GM12864 (cell line): Measurements from ENCODE around the gene TERC.

Experiments
- DNase-seq: peaks from one replicate; pipeline ENCODE4 v3.0.0-alpha.2; 2011; ENCODE audit warnings: low read depth
- H3K4me3 ChIP-seq: 2 replicates; pipeline ENCODE4 v1.5.1; 2011; ENCODE audit warnings: mild to moderate bottlenecking, low read depth, low read length, control low read depth
- TF ChIP-seq, protein P1 (sequence below): IDR thresholded peaks from 2 replicates; pipeline ENCODE4 v1.5.1; 2011; ENCODE audit warnings: low read depth, mild to moderate bottlenecking, moderate library complexity, low read length, control low read depth, inconsistent platforms; ENCODE audit errors: missing control alignments

Gene TERC

DNA sequence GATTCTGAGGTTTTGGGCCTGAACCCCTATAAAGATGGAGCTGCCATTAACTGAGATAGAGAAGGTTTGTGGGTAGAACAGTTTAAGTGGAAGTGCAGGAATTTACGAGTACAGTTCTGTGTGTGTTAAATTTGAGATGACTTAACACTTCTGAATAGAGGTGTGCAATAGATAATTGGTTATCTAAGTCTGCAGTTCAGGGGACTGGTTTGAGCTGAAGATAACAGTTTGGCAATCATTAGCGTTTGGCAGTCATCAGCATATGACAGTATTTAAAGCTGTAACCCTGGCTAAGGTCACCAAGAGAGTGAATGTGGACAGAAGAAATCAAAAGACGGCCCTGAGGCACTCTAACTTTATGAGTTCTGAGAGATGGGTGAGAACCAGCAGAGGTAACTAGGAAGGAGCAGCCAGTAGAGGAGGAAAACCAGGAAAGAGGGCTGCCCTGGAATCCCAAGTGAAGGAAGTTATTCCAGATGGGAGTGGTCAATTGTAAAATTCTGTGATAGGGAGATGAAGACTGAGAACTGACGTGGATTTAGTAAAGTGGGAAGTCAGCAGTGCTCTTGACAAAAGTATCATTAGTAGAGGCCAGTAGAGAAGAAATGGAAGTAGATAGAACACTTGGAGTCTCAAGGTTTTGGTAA is 16.5 kb upstream of the TERC start:
- TF ChIP-seq, protein P1, sequence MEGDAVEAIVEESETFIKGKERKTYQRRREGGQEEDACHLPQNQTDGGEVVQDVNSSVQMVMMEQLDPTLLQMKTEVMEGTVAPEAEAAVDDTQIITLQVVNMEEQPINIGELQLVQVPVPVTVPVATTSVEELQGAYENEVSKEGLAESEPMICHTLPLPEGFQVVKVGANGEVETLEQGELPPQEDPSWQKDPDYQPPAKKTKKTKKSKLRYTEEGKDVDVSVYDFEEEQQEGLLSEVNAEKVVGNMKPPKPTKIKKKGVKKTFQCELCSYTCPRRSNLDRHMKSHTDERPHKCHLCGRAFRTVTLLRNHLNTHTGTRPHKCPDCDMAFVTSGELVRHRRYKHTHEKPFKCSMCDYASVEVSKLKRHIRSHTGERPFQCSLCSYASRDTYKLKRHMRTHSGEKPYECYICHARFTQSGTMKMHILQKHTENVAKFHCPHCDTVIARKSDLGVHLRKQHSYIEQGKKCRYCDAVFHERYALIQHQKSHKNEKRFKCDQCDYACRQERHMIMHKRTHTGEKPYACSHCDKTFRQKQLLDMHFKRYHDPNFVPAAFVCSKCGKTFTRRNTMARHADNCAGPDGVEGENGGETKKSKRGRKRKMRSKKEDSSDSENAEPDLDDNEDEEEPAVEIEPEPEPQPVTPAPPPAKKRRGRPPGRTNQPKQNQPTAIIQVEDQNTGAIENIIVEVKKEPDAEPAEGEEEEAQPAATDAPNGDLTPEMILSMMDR: no peak
- DNase-seq: no peak
- no peak overlapping the region for H3K4me3 ChIP-seq

DNA sequence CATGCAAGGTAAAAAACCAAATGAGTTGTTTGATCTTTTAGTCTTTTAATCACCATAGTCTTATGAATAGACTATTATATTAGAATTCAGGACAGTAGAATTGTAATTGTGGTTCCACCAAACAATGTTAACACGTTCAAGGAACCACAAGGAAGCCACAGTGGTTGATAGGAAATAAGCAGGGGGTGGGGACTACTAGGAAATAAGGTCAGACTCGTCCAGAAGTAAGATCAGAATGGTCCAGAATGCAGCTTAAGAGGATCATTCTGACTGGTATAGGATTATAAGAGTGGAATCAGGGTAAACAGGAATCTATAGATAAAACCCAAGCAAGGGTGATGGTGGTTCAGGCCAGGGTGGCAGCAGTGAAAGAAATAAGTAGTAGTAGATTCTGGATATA is 15.9 kb upstream of the TERC start:
- H3K4me3 ChIP-seq: no peak overlapping the region
- TF ChIP-seq, protein P1: no peak
- DNase-seq: no peak

DNA sequence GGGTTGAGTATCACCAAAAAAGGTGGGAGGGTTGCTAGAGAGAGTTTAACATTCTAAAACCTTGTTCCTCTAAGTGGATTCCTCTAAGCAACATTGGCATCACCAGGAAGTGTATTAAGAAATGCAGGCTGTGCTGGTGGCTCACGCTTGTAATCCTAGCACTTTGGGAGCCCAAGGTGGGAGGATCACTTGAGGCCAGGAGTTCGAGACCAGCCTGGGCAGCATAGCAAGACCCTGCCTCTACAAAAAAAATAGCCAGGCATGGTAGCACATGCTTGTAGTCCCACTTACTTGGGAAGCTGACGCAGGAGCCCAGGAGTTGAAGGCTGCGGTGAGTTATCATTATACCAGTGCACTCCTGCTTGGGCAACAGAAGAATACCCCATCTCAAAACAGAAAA is 13.0 kb upstream of the TERC start:
- no peak overlapping the region for H3K4me3 ChIP-seq
- TF ChIP-seq, protein P1: no peak
- DNase-seq: no peak

DNA sequence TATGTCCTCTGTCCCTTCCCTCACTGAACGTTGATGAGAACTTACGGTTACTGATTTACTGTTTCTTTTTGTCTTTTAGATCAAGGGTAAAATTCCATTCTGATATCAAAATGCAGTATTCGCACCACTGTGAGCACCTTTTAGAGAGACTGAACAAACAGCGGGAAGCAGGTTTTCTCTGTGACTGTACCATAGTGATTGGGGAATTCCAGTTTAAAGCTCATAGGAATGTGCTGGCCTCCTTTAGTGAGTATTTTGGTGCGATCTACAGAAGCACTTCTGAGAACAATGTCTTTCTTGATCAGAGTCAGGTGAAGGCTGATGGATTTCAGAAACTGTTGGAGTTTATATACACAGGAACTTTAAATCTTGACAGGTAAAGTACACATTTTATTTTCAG is 9.3 kb upstream of the TERC start:
- TF ChIP-seq, protein P1: no peak
- peak overlapping the region; percentile 76 for H3K4me3 ChIP-seq
- DNase-seq: no peak

GRCh38 chr3:169772897-169773816 is 8.3 kb upstream of the TERC start, which contains the start of gene MYNN:
Gene MYNN (plus strand): TSS chr3:169773396. CDS start chr3:169774296, 900 bp downstream.
- DNase-seq: peak; percentile 77
- TF ChIP-seq, protein P1: peak; percentile 3
- peak within 1 kb of the TSS; percentile 76 for H3K4me3 ChIP-seq

- DNase-seq: no peak
- TF ChIP-seq, protein P1: no peak
Measured at GRCh38 chr3:169772305-169772896, 7.5 kb upstream of the TERC start.

More at GRCh38 chr3:169772305-169772896, 7.5 kb upstream of the TERC start:
- H3K4me3 ChIP-seq: peak overlapping the region; percentile 76
